Vagina (tissue), 2 donors: ENCODE results near the gene GRHPR. TPM values are rescaled to one million over a fixed set of nuclear protein-coding genes. Genes with fewer than 3 reads are reported as not detected.
"Not testable (repeated sequence)": the region's sequence is repeated elsewhere in the genome, so short reads cannot be mapped to it uniquely, and the experiment has no call there.

ENCODE experiments used
- DNase-seq, 2 donors: peaks; one replicate each; pipeline ENCODE4 v3.0.0-alpha.2; 2017; ENCODE audit errors: extremely low spot score in 2 of 2
- H3K27ac ChIP-seq: fragments of 200-600 bp; sonication (generic); one replicate; pipeline ENCODE4 v1.5.1; 2019
- H3K27me3 ChIP-seq: fragments of 200-600 bp; sonication (generic); one replicate; pipeline ENCODE4 v1.5.1; 2019
- H3K36me3 ChIP-seq, 2 donors: fragments of 200-600 bp; sonication (generic); one replicate each; pipeline ENCODE4 v1.5.1; 2017 to 2019
- H3K4me1 ChIP-seq: fragments of 200-600 bp; sonication (generic); one replicate; pipeline ENCODE4 v1.5.1; 2019
- H3K4me3 ChIP-seq, 2 donors: fragments of 200-600 bp; sonication (generic); 1 replicate in 1 of 2; 2 replicates in 1 of 2; pipeline ENCODE4 v1.5.1; 2016 to 2019
- H3K9me3 ChIP-seq: fragments of 200-600 bp; sonication (generic); one replicate; pipeline ENCODE4 v1.5.1; 2019
- CTCF ChIP-seq, 3 experiments: fragments of 450-650 bp in 2 of 3; fragments of 200-600 bp in 1 of 3; sonication (generic) in 1 of 3; IDR thresholded peaks; one replicate each; pipeline ENCODE4 v1.5.1; 2017 to 2019; ENCODE audit warnings: antibody characterized with exemption in 3 of 3, mild to moderate bottlenecking in 2 of 3, moderate library complexity in 2 of 3
- POLR2A ChIP-seq, 2 donors: fragments of 450-650 bp; IDR thresholded peaks; one replicate each; pipeline ENCODE4 v1.6.1; 2017; ENCODE audit warnings: antibody characterized with exemption in 2 of 2, mild to moderate bottlenecking in 2 of 2, moderate library complexity in 2 of 2
- POLR2AphosphoS5 ChIP-seq, 2 donors: sonication (generic); formaldehyde crosslinking; IDR thresholded peaks; one replicate each; pipeline ENCODE4 v1.9.0; 2017; ENCODE audit warnings: antibody characterized with exemption in 2 of 2, mild to moderate bottlenecking in 2 of 2, low read depth in 1 of 2; ENCODE audit not compliant: insufficient read depth in 1 of 2
- intact Hi-C: fragments of 100-400 bp; cut with DNase I; formaldehyde crosslinking; loops from one replicate; pipeline ENCODE4 v1.15.1; 2023
- total RNA-seq: library from RNA; depleted of rRNA; stranded (reverse); fragments of >200 nt; gene quantifications from one replicate; pipeline ENCODE4 v1.2.3, GENCODE V29; 2016

GRHPR gene
- total RNA-seq, 1 donor from 2014 or later = 134 TPM

- Histone ChIP-seq H3K27ac (peak overlapping the region; percentile 74), H3K4me1 (peaks cover 15% of the 10 kb centered on the region), H3K27me3 (no peaks in the 10 kb centered on the region), H3K36me3 (no peaks in the 10 kb centered on the region), H3K4me3 (peak overlapping the region; percentile 18 to 33), H3K9me3 (no peaks in the 10 kb centered on the region)
- intact Hi-C loops = no loop called here
- no peak for DNase-seq
- TF ChIP-seq POLR2A (IDR thresholded peaks at IDR 0.05) (no peak), CTCF (IDR thresholded peaks at IDR 0.05) (no peak), POLR2AphosphoS5 (IDR thresholded peaks at IDR 0.05; ENCODE audit: insufficient read depth in 1 of 2, low read depth in 1 of 2) (peak in 1 of 2 donors; percentile 66)
These were observed 49.6 kb downstream of the GRHPR start for GRCh38 chr9:37471942-37472684.

- H3K36me3 ChIP-seq, H3K27me3 ChIP-seq, DNase-seq, H3K27ac ChIP-seq, H3K4me3 ChIP-seq, H3K9me3 ChIP-seq, intact Hi-C loops: not testable (repeated sequence)
- peaks cover 15% of the 10 kb centered on the region for H3K4me1 ChIP-seq
These were observed 51.5 kb downstream of the GRHPR start for GRCh38 chr9:37473982-37474381.

GRCh38 chr9:37474438-37474837, 51.9 kb downstream of the GRHPR start:
- no peak overlapping the region for H3K27ac ChIP-seq
- TF ChIP-seq POLR2AphosphoS5 (IDR thresholded peaks at IDR 0.05; ENCODE audit: insufficient read depth in 1 of 2, low read depth in 1 of 2) (no peak), CTCF (IDR thresholded peaks at IDR 0.05) (no peak), POLR2A (IDR thresholded peaks at IDR 0.05) (no peak)
- no peaks in the 10 kb centered on the region for H3K36me3 ChIP-seq
- no peak for DNase-seq
- no peaks in the 10 kb centered on the region for H3K9me3 ChIP-seq
- no peak overlapping the region for H3K4me3 ChIP-seq
- H3K4me1 ChIP-seq = peaks cover 15% of the 10 kb centered on the region
- H3K27me3 ChIP-seq = no peaks in the 10 kb centered on the region
- intact Hi-C loops = no loop called here

GRCh38 chr9:37476930-37477329, 54.4 kb downstream of the GRHPR start:
- Histone ChIP-seq H3K4me1 (peaks cover 10% of the 10 kb centered on the region), H3K9me3 (no peaks in the 10 kb centered on the region), H3K27ac (no peak overlapping the region), H3K4me3 (no peak overlapping the region), H3K27me3 (no peaks in the 10 kb centered on the region), H3K36me3 (no peaks in the 10 kb centered on the region)
- no peak for TF ChIP-seq POLR2A (IDR thresholded peaks at IDR 0.05)
- intact Hi-C loops = no loop called here
- DNase-seq = no peak

- H3K4me3 ChIP-seq, H3K27me3 ChIP-seq, H3K9me3 ChIP-seq, H3K36me3 ChIP-seq, DNase-seq, H3K4me1 ChIP-seq, H3K27ac ChIP-seq, intact Hi-C loops: not testable (repeated sequence)
These were observed 54.9 kb downstream of the GRHPR start for GRCh38 chr9:37477443-37477842.

GRCh38 chr9:37477987-37478619, 55.6 kb downstream of the GRHPR start:
- intact Hi-C loops, H3K9me3 ChIP-seq, H3K27ac ChIP-seq, H3K27me3 ChIP-seq, H3K36me3 ChIP-seq, DNase-seq, H3K4me1 ChIP-seq, H3K4me3 ChIP-seq: not testable (repeated sequence)

GRCh38 chr9:37480759-37481158, 58.3 kb downstream of the GRHPR start:
- Histone ChIP-seq H3K9me3 (no peaks in the 10 kb centered on the region), H3K4me1 (peaks cover 5% of the 10 kb centered on the region), H3K4me3 (no peak overlapping the region), H3K27ac (no peak overlapping the region), H3K36me3 (no peaks in the 10 kb centered on the region), H3K27me3 (no peaks in the 10 kb centered on the region)
- DNase-seq = no peak
- intact Hi-C loops = no loop called here
- no peak for TF ChIP-seq CTCF (IDR thresholded peaks at IDR 0.05)
- no peak for TF ChIP-seq POLR2A (IDR thresholded peaks at IDR 0.05)
- TF ChIP-seq POLR2AphosphoS5 (IDR thresholded peaks at IDR 0.05; ENCODE audit: insufficient read depth in 1 of 2, low read depth in 1 of 2) = no peak
